B cell (primary cell): ENCODE measurements around the gene C14orf39. TPM values are rescaled to one million over a fixed set of nuclear protein-coding genes. Genes with fewer than 3 reads are reported as not detected.

Experiments
- ATAC-seq: fragments of 200-7000 bp; cut with Tn5 transposase; one replicate; pipeline ENCODE4 v1.10.0; 2021; ENCODE audit warnings: low read depth, mild to moderate bottlenecking, moderate number of reproducible peaks, moderate library complexity
- CTCF ChIA-PET: fragments of 350-600 bp; sonication (Branson Sonifier 250); formaldehyde crosslinking; loops from one replicate; lab custom pipeline; 2021; ENCODE audit warnings: antibody characterized with exemption, inconsistent platforms; lab: Charles Lee
- POLR2A ChIA-PET: fragments of 350-600 bp; sonication (Branson Sonifier 250); formaldehyde crosslinking; loops from one replicate; lab custom pipeline; 2021; ENCODE audit warnings: antibody characterized with exemption; lab: Charles Lee
- DNase-seq: peaks from one replicate; pipeline ENCODE4 v3.0.0; 2013
- H2AFZ ChIP-seq: 2 replicates; pipeline ENCODE4 v1.6.1; 2012; ENCODE audit warnings: mild to moderate bottlenecking, low read depth, low read length; ENCODE audit not compliant: insufficient read depth, poor library complexity, severe bottlenecking
- H3K27ac ChIP-seq, 2 donors: 1 replicate in 1 of 2; 2 replicates in 1 of 2; pipeline ENCODE4 v1.5.1; 2012 to 2013; ENCODE audit warnings: low read length in 2 of 2, mild to moderate bottlenecking in 2 of 2, moderate library complexity in 1 of 2
- H3K27me3 ChIP-seq, 4 experiments: fragments of 200-600 bp in 1 of 4; sonication (generic) in 1 of 4; replicated peaks in 1 of 4; 1 replicate in 2 of 4; 2 replicates in 2 of 4; pipeline versions ENCODE4 v1.6.1 to v1.7.0; 2013 to 2016; ENCODE audit warnings: low read length in 3 of 4, mild to moderate bottlenecking in 2 of 4, mixed read lengths in 1 of 4, moderate library complexity in 1 of 4; ENCODE audit not compliant: insufficient read depth in 4 of 4, control insufficient read depth in 3 of 4; ENCODE audit errors: control extremely low read depth in 1 of 4
- H3K36me3 ChIP-seq, 2 experiments: replicated peaks in 1 of 2; 1 replicate in 1 of 2; 2 replicates in 1 of 2; pipeline versions ENCODE4 v1.6.1 to v1.7.1; 2013; ENCODE audit warnings: low read length in 1 of 2; ENCODE audit not compliant: insufficient read depth in 2 of 2, control insufficient read depth in 1 of 2; ENCODE audit errors: control extremely low read depth in 1 of 2, extremely low read depth in 1 of 2
- H3K4me1 ChIP-seq, 2 donors: fragments of 200-600 bp in 1 of 2; sonication (generic) in 1 of 2; 1 replicate in 1 of 2; 2 replicates in 1 of 2; pipeline versions ENCODE4 v1.5.1 to v1.6.1; 2013 to 2017; ENCODE audit warnings: low read length in 2 of 2; ENCODE audit not compliant: control insufficient read depth in 2 of 2, insufficient read depth in 2 of 2
- H3K4me2 ChIP-seq: replicated peaks from 2 replicates; pipeline ENCODE3; 2012; ENCODE audit warnings: mild to moderate bottlenecking, low read depth, low read length; ENCODE audit not compliant: poor library complexity, severe bottlenecking
- H3K4me3 ChIP-seq, 5 experiments: fragments of 200-600 bp in 1 of 5; sonication (generic) in 1 of 5; 1 replicate in 3 of 5; 2 replicates in 2 of 5; pipeline versions ENCODE4 v1.5.1 to v1.7.0; 2011 to 2016; ENCODE audit warnings: low read length in 4 of 5, mild to moderate bottlenecking in 4 of 5, low read depth in 2 of 5, control low read depth in 1 of 5, moderate library complexity in 1 of 5; ENCODE audit not compliant: insufficient read depth in 1 of 5; ENCODE audit errors: control extremely low read depth in 1 of 5, extremely low read depth in 1 of 5
- H3K79me2 ChIP-seq: fragments of 200-600 bp; sonication (generic); one replicate; pipeline ENCODE4 v1.6.0; 2016; ENCODE audit warnings: low read length; ENCODE audit not compliant: control insufficient read depth, insufficient read depth
- H3K9ac ChIP-seq: fragments of 200-600 bp; sonication (generic); 2 replicates; pipeline ENCODE4 v1.6.1; 2017; ENCODE audit warnings: mild to moderate bottlenecking, low read length, moderate library complexity
- H3K9me3 ChIP-seq, 3 donors: one replicate each; pipeline versions ENCODE4 v1.6.1 to v1.7.1; 2013; ENCODE audit warnings: low read length in 2 of 3; ENCODE audit not compliant: control insufficient read depth in 2 of 3, insufficient read depth in 1 of 3; ENCODE audit errors: control extremely low read depth in 1 of 3
- H4K20me1 ChIP-seq: 2 replicates; pipeline ENCODE4 v1.6.0; 2012; ENCODE audit warnings: mild to moderate bottlenecking, low read length; ENCODE audit not compliant: insufficient read depth, control insufficient read depth, poor library complexity, severe bottlenecking
- H3K27ac Mint-ChIP-seq: one replicate; pipeline ENCODE4 v1.8.0; 2021; ENCODE audit warnings: mixed read lengths
- H3K27me3 Mint-ChIP-seq: one replicate; pipeline ENCODE4 v1.8.0; 2021; ENCODE audit warnings: mixed read lengths
- H3K4me1 Mint-ChIP-seq: one replicate; pipeline ENCODE4 v1.8.0; 2021; ENCODE audit warnings: mixed read lengths
- H3K4me3 Mint-ChIP-seq: one replicate; pipeline ENCODE4 v1.8.0; 2021; ENCODE audit warnings: mixed read lengths
- H3K9me3 Mint-ChIP-seq: one replicate; pipeline ENCODE4 v1.8.0; 2022; ENCODE audit warnings: mixed read lengths; ENCODE audit not compliant: insufficient read depth
- EZH2 ChIP-seq: IDR thresholded peaks from 2 replicates; pipeline ENCODE4 v1.6.1; 2012; ENCODE audit warnings: borderline replicate concordance, low read depth, mild to moderate bottlenecking, moderate library complexity, low read length; ENCODE audit not compliant: insufficient read depth, poor library complexity, severe bottlenecking
- WGBS: methylation state at CpG from one replicate; pipeline ENCODE4 v1.1.5; 2013; ENCODE audit warnings: missing lambda C conversion rate; ENCODE audit not compliant: insufficient coverage; 5-methylcytosine and 5-hydroxymethylcytosine counted together
- intact Hi-C: fragments of 100-400 bp; cut with micrococcal nuclease; formaldehyde crosslinking; loops from one replicate; pipeline ENCODE4 v1.10.0; 2022
- polyA plus RNA-seq: library from polyadenylated mRNA; depleted of rRNA; stranded (reverse); fragments of >200 nt; gene quantifications from 2 replicates; pipeline ENCODE4 v1.2.3, GENCODE V29; 2012
- total RNA-seq, 2 donors: library from RNA; stranded (reverse); fragments of 120-200 nt in 1 of 2; gene quantifications; 1 replicate in 1 of 2; 2 replicates in 1 of 2; pipeline versions ENCODE4 v1.2.3 to v1.2.4, GENCODE V29; 2013 to 2022
- TF ChIP-seq, protein P1 (sequence below): fragments of 200-600 bp; IDR thresholded peaks from one replicate; pipeline ENCODE4 v1.8.0; 2022; ENCODE audit warnings: antibody characterized with exemption, mild to moderate bottlenecking

The C14orf39 gene
- total and polyA plus RNA-seq, 2 donors (not counting 1 experiment from before 2014, with no cell fraction given): not detected

- Mint-ChIP-seq H3K9me3 (no peaks in the 10 kb centered on the region), H3K27me3 (peaks cover 68% of the 10 kb centered on the region), H3K27ac (no peak overlapping the region), H3K4me1 (no peaks in the 10 kb centered on the region), H3K4me3 (no peak overlapping the region)
- ATAC-seq: no peak
- Histone ChIP-seq H3K9ac (no peak overlapping the region), H3K9me3 (peaks cover 0 to 14% (median 0%) of the 10 kb centered on the region in 3 donors), H3K4me2 (no peak overlapping the region), H3K79me2 (no peaks in the 10 kb centered on the region), H3K4me1 (peaks cover 0 to 3% of the 10 kb centered on the region in 2 donors), H4K20me1 (no peaks in the 10 kb centered on the region), H3K4me3 (no peak overlapping the region), H3K27me3 (peaks cover 0 to 32% (median 25%) of the 10 kb centered on the region in 4 experiments), H3K27ac (no peak overlapping the region), H2AFZ (no peak overlapping the region), H3K36me3 (no peaks in the 10 kb centered on the region)
- intact Hi-C loops: no loop called here
- DNase-seq: no peak
- POLR2A ChIA-PET: no interaction called here
- no peak for TF ChIP-seq EZH2
- TF ChIP-seq, protein P1, sequence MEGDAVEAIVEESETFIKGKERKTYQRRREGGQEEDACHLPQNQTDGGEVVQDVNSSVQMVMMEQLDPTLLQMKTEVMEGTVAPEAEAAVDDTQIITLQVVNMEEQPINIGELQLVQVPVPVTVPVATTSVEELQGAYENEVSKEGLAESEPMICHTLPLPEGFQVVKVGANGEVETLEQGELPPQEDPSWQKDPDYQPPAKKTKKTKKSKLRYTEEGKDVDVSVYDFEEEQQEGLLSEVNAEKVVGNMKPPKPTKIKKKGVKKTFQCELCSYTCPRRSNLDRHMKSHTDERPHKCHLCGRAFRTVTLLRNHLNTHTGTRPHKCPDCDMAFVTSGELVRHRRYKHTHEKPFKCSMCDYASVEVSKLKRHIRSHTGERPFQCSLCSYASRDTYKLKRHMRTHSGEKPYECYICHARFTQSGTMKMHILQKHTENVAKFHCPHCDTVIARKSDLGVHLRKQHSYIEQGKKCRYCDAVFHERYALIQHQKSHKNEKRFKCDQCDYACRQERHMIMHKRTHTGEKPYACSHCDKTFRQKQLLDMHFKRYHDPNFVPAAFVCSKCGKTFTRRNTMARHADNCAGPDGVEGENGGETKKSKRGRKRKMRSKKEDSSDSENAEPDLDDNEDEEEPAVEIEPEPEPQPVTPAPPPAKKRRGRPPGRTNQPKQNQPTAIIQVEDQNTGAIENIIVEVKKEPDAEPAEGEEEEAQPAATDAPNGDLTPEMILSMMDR: no peak
- CTCF ChIA-PET: no interaction called here
Measured at GRCh38 chr14:60502541-60502940, 16.7 kb upstream of the C14orf39 start.

DNA sequence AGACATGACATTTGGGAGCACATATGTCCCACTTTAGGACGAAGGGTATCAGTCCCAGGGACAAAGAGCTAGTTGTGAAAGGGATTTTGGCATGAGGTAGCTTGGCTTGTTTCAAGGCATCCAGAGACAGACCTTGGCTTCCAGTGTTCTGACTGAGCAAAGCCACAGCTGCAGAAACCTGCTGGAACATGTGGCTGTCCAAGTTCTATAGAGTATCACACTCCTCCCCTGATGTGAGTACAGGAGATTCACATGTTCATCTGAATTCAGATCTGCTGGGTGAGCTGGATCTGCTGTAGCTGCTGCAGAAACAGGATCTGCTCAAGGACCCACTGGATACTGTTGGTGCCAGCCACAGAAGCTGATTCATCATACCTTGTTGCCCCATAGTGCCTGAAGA is 10.1 kb upstream of the C14orf39 start:
- TF ChIP-seq, protein P1: no peak
- TF ChIP-seq EZH2: no peak
- no peak overlapping the region for H3K4me2 ChIP-seq
- no peaks in the 10 kb centered on the region for H3K79me2 ChIP-seq
- H4K20me1 ChIP-seq: no peaks in the 10 kb centered on the region
- peaks cover 39% of the 10 kb centered on the region for H3K27me3 Mint-ChIP-seq
- no peaks in the 10 kb centered on the region for H3K4me1 ChIP-seq
- H3K9ac ChIP-seq: no peak overlapping the region
- no peak overlapping the region for H3K4me3 ChIP-seq
- DNase-seq (no peak), ATAC-seq (no peak)
- H3K27me3 ChIP-seq: peaks cover 0 to 10% (median 1%) of the 10 kb centered on the region in 4 experiments
- ChIA-PET POLR2A (no interaction called here), CTCF (no interaction called here)
- no peak overlapping the region for H3K4me3 Mint-ChIP-seq
- no peaks in the 10 kb centered on the region for H3K36me3 ChIP-seq
- H3K27ac ChIP-seq: no peak overlapping the region
- peaks cover 0 to 5% (median 0%) of the 10 kb centered on the region in 3 donors for H3K9me3 ChIP-seq
- H3K4me1 Mint-ChIP-seq: no peaks in the 10 kb centered on the region
- no peak overlapping the region for H3K27ac Mint-ChIP-seq
- H2AFZ ChIP-seq: no peak overlapping the region
- no peaks in the 10 kb centered on the region for H3K9me3 Mint-ChIP-seq
- intact Hi-C loops: no loop called here
- 73% methylated on average over 1 of the region's 1 CpG for WGBS
